ENCODE results near the gene PLA2G6.

The PLA2G6 gene

DNA sequence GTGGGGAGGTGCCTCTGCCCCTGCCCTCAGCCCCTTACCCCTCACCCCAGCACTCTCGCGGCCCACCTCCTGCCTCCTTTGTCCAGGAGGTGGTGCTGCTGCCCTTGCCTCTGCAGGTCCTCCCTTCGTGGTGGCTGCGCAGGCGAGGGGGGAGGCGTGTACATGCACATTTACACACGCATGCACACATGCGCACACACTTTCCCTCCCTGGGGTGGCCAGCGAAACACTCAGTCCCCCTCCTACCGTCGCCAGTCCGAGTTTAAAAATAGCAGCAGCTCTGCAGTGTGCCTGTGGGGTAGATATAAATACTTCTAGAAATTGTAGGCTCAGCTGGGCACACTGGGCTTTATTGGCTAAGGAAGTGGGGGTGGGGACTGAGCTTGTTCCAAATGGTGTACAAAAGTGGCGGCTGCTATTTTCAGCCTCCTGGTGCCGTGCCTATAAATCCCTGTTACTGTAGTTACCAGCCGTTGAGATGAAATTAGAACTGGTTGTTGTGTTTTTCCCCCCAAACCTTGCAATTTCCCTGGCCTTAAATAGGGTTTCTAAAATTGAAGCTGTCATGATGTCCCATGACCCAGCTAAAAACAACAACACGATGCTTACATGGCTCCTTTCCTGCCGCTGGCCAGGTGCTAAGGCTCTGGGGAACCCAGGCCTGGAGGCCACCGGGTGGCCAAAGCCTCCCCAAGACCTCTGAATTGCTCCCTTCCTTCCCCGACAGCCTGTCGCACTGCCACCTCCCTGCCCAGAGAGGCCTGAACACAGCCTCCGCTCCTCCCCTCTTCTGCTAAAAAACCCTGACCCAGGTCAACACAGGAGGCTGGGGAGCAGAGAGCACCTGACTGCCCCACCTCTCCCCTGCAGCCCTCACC, 112.0 kb downstream of the PLA2G6 start:
- FAIRE-seq = no peak

DNA sequence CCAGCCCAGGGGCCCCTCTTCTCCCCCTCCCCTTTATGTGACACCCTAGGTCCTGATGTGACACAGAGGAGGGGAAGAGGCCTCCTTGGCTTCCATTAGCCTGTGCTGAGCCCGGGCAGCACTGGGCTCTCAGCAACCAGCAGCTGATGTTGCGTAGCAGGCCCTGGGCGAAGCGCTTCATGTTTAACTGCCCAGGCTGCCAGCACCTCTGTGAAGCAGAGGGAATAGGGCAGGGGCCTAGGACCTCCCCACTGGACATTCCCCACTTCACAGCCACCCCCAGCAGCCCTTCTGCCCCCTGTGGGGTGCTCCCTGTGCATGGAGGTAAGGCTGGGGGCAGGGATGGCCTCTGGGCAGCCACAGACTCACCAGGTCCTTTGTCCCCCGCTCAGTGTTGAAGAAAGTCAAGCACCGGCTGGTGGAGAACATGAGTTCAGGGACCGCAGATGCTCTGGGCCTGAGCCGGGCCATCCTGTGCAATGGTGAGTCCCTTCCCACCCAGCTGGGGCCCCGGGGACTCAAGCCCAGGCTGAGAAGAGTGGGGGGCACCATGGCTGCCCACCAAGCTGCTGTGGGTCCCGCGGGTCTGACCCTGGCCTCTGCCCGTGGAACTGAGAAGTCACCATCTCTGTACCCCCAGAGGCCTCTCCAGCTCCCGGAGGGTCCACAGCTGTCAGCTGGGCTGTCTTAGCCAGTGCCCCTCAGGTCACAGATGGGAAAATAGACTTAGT, 112.8 kb downstream of the PLA2G6 start:
- FAIRE-seq = no peak

DNA sequence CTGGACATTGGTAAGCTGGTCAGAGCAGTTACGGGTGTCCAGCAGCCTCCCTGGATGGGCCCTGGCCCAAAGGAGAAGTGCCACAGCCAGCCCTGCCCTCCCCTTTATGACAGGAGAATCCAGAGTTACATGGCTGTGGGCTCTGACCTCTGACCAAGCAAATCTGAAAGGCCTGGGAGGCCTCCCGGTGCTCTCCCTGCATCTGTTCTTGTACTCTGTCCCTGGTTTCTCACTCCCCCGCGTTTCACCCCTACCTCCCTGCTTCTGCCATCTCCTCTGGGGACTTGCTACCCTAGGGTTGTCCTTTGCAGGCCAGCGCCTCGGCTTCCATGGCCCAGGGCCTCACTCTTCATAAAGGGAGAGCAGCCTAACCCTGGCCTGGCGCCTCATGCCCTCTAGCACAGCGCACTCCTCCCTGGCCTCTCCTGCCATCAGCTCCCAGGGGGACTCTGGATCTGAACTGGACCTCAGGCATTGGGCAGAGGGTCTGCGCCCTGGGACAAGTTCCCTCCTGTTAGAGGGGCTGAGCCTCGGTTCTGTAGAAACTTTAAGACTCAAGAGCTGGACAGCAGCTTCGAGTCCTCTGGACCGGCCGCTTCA, 113.8 kb downstream of the PLA2G6 start:
- no peak for FAIRE-seq

- FAIRE-seq = no peak
Measured at GRCh38 chr22:38067028-38067415, 114.6 kb downstream of the PLA2G6 start.

DNA sequence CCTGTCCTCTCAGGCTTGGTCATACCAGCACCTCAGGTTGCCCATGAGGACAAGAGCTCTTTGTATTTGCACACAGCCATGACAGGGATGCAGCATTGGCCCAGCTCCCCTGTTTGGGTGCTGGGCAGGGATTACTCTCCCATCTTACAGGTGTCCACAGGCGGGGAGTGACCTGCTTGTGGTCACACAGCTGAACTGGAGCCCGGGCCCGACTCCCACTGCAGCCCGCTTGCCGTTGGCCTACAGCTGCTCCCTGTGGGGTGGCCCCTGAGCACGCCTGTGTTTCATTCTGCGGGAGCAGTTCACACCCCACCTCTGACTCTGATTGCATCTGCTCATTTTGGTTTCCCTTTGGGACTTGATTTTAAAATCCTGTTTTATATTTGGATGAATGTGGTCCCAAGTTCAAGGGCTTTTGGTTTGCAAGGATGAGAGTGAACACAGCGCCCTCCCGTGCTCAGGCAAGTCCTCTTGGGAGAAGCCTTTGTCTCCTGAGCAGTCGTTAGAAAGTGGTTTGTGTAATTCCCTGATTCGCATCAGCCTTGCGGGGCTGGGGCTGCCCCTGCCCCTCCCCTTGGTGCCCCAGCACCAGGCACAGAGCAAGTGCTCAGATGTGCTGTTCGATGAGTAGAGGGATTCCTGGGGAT, 115.1 kb downstream of the PLA2G6 start:
- no peak for FAIRE-seq

DNA sequence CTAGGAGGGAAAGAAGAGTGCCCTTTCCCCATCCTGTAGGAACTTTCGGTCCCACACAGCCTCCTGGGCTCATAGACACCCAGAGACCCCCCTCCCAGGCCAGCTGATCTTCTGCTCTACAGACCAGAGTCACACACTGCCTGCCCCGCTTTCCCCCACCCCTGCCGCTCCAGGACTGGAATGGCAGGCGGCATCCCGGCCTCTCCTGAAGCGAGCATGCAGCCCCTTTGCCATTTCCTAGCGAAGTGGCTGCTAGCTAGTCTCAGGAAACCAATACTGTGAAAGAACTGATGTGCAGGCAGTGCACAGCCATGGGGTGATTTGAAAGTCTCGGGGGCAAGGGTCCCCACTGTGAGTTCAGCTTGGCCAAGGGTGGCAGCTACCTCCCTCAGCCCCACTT, 116.1 kb downstream of the PLA2G6 start:
- FAIRE-seq = no peak

DNA sequence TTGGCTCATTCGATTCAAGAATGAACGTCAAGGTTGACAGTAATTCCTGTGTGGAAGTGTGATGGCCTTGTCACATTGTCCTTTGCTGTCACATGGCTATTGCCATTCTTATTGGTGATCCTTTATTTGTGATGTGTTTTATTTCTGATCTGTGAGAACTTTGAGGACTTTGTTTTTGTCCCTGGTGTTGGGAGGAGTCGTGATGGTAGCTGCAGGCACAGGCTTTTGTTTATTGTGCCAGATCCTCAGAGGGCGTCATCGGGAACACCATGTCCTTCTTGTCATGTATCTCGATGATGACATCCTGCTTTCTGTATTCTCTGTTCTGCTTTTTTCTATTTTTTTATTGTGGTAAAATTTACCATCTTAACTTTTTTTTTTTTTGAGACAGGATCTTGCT, 118.8 kb downstream of the PLA2G6 start:
- FAIRE-seq = no peak
